Measurements from ENCODE around the gene DGKQ.

Gene DGKQ

GRCh38 chr4:956531-957230 lies 16.7 kb downstream of the DGKQ start:
- DNase-seq (ENCODE audit: low spot score) = no peak
- in situ Hi-C loops (cut with MboI; ENCODE audit: low sequenced_read_pairs, unreplicated experiment) = no loop called here
- no peak for TF ChIP-seq CTCF (IDR thresholded peaks at IDR 0.05; ENCODE audit: borderline replicate concordance, control extremely low read depth, extremely low read depth, insufficient read depth, missing control alignments)

- no peak for DNase-seq (ENCODE audit: low spot score)
- no peak for TF ChIP-seq CTCF (IDR thresholded peaks at IDR 0.05; ENCODE audit: borderline replicate concordance, control extremely low read depth, extremely low read depth, insufficient read depth, missing control alignments)
- in situ Hi-C loops (cut with MboI; ENCODE audit: low sequenced_read_pairs, unreplicated experiment) = no loop called here
These were observed 17.4 kb downstream of the DGKQ start for GRCh38 chr4:955931-956381.

GRCh38 chr4:955161-955921 lies 18.0 kb downstream of the DGKQ start:
- no peak for DNase-seq (ENCODE audit: low spot score)
- no peak for TF ChIP-seq CTCF (IDR thresholded peaks at IDR 0.05; ENCODE audit: borderline replicate concordance, control extremely low read depth, extremely low read depth, insufficient read depth, missing control alignments)
- in situ Hi-C loops (cut with MboI; ENCODE audit: low sequenced_read_pairs, unreplicated experiment) = no loop called here

- in situ Hi-C loops (cut with MboI; ENCODE audit: low sequenced_read_pairs, unreplicated experiment) = no loop called here
- TF ChIP-seq CTCF (IDR thresholded peaks at IDR 0.05; ENCODE audit: borderline replicate concordance, control extremely low read depth, extremely low read depth, insufficient read depth, missing control alignments) = no peak
- no peak for DNase-seq (ENCODE audit: low spot score)
These were observed 19.0 kb downstream of the DGKQ start for GRCh38 chr4:954211-955020.

GRCh38 chr4:953574-953915 lies 19.8 kb downstream of the DGKQ start:
- TF ChIP-seq CTCF (IDR thresholded peaks at IDR 0.05; ENCODE audit: borderline replicate concordance, control extremely low read depth, extremely low read depth, insufficient read depth, missing control alignments) = no peak
- in situ Hi-C loops (cut with MboI; ENCODE audit: low sequenced_read_pairs, unreplicated experiment) = no loop called here
- no peak for DNase-seq (ENCODE audit: low spot score)

GRCh38 chr4:952881-953573 lies 20.3 kb downstream of the DGKQ start:
- TF ChIP-seq CTCF (IDR thresholded peaks at IDR 0.05; ENCODE audit: borderline replicate concordance, control extremely low read depth, extremely low read depth, insufficient read depth, missing control alignments) = no peak
- no peak for DNase-seq (ENCODE audit: low spot score)
- in situ Hi-C loops (cut with MboI; ENCODE audit: low sequenced_read_pairs, unreplicated experiment) = no loop called here

All from GM13976 (cell line).